Vagina (tissue), 2 donors: Measurements from ENCODE around the gene KYNU. TPM values are rescaled to one million over a fixed set of nuclear protein-coding genes. Genes with fewer than 3 reads are reported as not detected.
"Not testable (repeated sequence)": the region's sequence is repeated elsewhere in the genome, so short reads cannot be mapped to it uniquely, and the experiment has no call there.

Experiments
- DNase-seq, 2 donors: peaks; one replicate each; pipeline ENCODE4 v3.0.0-alpha.2; 2017; ENCODE audit errors: extremely low spot score in 2 of 2
- H3K27ac ChIP-seq: fragments of 200-600 bp; sonication (generic); one replicate; pipeline ENCODE4 v1.5.1; 2019
- H3K27me3 ChIP-seq: fragments of 200-600 bp; sonication (generic); one replicate; pipeline ENCODE4 v1.5.1; 2019
- H3K36me3 ChIP-seq, 2 donors: fragments of 200-600 bp; sonication (generic); one replicate each; pipeline ENCODE4 v1.5.1; 2017 to 2019
- H3K4me1 ChIP-seq: fragments of 200-600 bp; sonication (generic); one replicate; pipeline ENCODE4 v1.5.1; 2019
- H3K4me3 ChIP-seq, 2 donors: fragments of 200-600 bp; sonication (generic); 1 replicate in 1 of 2; 2 replicates in 1 of 2; pipeline ENCODE4 v1.5.1; 2016 to 2019
- H3K9me3 ChIP-seq: fragments of 200-600 bp; sonication (generic); one replicate; pipeline ENCODE4 v1.5.1; 2019
- CTCF ChIP-seq, 3 experiments: fragments of 450-650 bp in 2 of 3; fragments of 200-600 bp in 1 of 3; sonication (generic) in 1 of 3; IDR thresholded peaks; one replicate each; pipeline ENCODE4 v1.5.1; 2017 to 2019; ENCODE audit warnings: antibody characterized with exemption in 3 of 3, mild to moderate bottlenecking in 2 of 3, moderate library complexity in 2 of 3
- POLR2A ChIP-seq, 2 donors: fragments of 450-650 bp; IDR thresholded peaks; one replicate each; pipeline ENCODE4 v1.6.1; 2017; ENCODE audit warnings: antibody characterized with exemption in 2 of 2, mild to moderate bottlenecking in 2 of 2, moderate library complexity in 2 of 2
- POLR2AphosphoS5 ChIP-seq, 2 donors: sonication (generic); formaldehyde crosslinking; IDR thresholded peaks; one replicate each; pipeline ENCODE4 v1.9.0; 2017; ENCODE audit warnings: antibody characterized with exemption in 2 of 2, mild to moderate bottlenecking in 2 of 2, low read depth in 1 of 2; ENCODE audit not compliant: insufficient read depth in 1 of 2
- intact Hi-C: fragments of 100-400 bp; cut with DNase I; formaldehyde crosslinking; loops from one replicate; pipeline ENCODE4 v1.15.1; 2023
- total RNA-seq: library from RNA; depleted of rRNA; stranded (reverse); fragments of >200 nt; gene quantifications from one replicate; pipeline ENCODE4 v1.2.3, GENCODE V29; 2016

The KYNU gene
- total RNA-seq, 1 donor from 2014 or later, result 3.7 TPM

- TF ChIP-seq POLR2AphosphoS5 (IDR thresholded peaks at IDR 0.05; ENCODE audit: insufficient read depth in 1 of 2, low read depth in 1 of 2) (no peak), CTCF (IDR thresholded peaks at IDR 0.05) (no peak), POLR2A (IDR thresholded peaks at IDR 0.05) (no peak)
- intact Hi-C loops, result no loop called here
- H3K4me1 ChIP-seq, result no peaks in the 10 kb centered on the region
- H3K36me3 ChIP-seq, result no peaks in the 10 kb centered on the region
- no peaks in the 10 kb centered on the region for H3K27me3 ChIP-seq
- H3K27ac ChIP-seq, result no peak overlapping the region
- H3K4me3 ChIP-seq, result no peak overlapping the region
- DNase-seq, result no peak
- H3K9me3 ChIP-seq, result no peaks in the 10 kb centered on the region
These were observed 186.2 kb downstream of the KYNU start for GRCh38 chr2:143063612-143064200.

- Histone ChIP-seq H3K36me3 (no peaks in the 10 kb centered on the region), H3K27me3 (no peaks in the 10 kb centered on the region), H3K4me3 (no peak overlapping the region), H3K9me3 (no peaks in the 10 kb centered on the region), H3K27ac (no peak overlapping the region), H3K4me1 (no peaks in the 10 kb centered on the region)
- intact Hi-C loops, result no loop called here
- TF ChIP-seq POLR2AphosphoS5 (IDR thresholded peaks at IDR 0.05; ENCODE audit: insufficient read depth in 1 of 2, low read depth in 1 of 2), result no peak
- no peak for TF ChIP-seq CTCF (IDR thresholded peaks at IDR 0.05)
- TF ChIP-seq POLR2A (IDR thresholded peaks at IDR 0.05), result no peak
- no peak for DNase-seq
These were observed 190.6 kb downstream of the KYNU start for GRCh38 chr2:143068094-143068493.

- intact Hi-C loops, result no loop called here
- Histone ChIP-seq H3K9me3 (no peaks in the 10 kb centered on the region), H3K4me3 (no peak overlapping the region), H3K27ac (no peak overlapping the region), H3K36me3 (no peaks in the 10 kb centered on the region), H3K27me3 (no peaks in the 10 kb centered on the region), H3K4me1 (no peaks in the 10 kb centered on the region)
- TF ChIP-seq POLR2A (IDR thresholded peaks at IDR 0.05), result no peak
- TF ChIP-seq POLR2AphosphoS5 (IDR thresholded peaks at IDR 0.05; ENCODE audit: insufficient read depth in 1 of 2, low read depth in 1 of 2), result no peak
- no peak for TF ChIP-seq CTCF (IDR thresholded peaks at IDR 0.05)
- no peak for DNase-seq
These were observed 191.0 kb downstream of the KYNU start for GRCh38 chr2:143068509-143068908.

GRCh38 chr2:143070704-143071103 lies 193.2 kb downstream of the KYNU start:
- H3K27me3 ChIP-seq, result no peaks in the 10 kb centered on the region
- H3K4me3 ChIP-seq, result no peak overlapping the region
- H3K4me1 ChIP-seq, result no peaks in the 10 kb centered on the region
- no peaks in the 10 kb centered on the region for H3K9me3 ChIP-seq
- intact Hi-C loops, result no loop called here
- no peak for TF ChIP-seq POLR2A (IDR thresholded peaks at IDR 0.05)
- TF ChIP-seq CTCF (IDR thresholded peaks at IDR 0.05), result no peak
- no peak for TF ChIP-seq POLR2AphosphoS5 (IDR thresholded peaks at IDR 0.05; ENCODE audit: insufficient read depth in 1 of 2, low read depth in 1 of 2)
- H3K27ac ChIP-seq, result no peak overlapping the region
- H3K36me3 ChIP-seq, result no peaks in the 10 kb centered on the region
- no peak for DNase-seq

- H3K36me3 ChIP-seq, result no peaks in the 10 kb centered on the region
- DNase-seq, result no peak
- H3K4me3 ChIP-seq, result no peak overlapping the region
- no peaks in the 10 kb centered on the region for H3K27me3 ChIP-seq
- TF ChIP-seq POLR2A (IDR thresholded peaks at IDR 0.05) (no peak), POLR2AphosphoS5 (IDR thresholded peaks at IDR 0.05; ENCODE audit: insufficient read depth in 1 of 2, low read depth in 1 of 2) (no peak), CTCF (IDR thresholded peaks at IDR 0.05) (no peak)
- H3K4me1 ChIP-seq, result no peaks in the 10 kb centered on the region
- H3K27ac ChIP-seq, result no peak overlapping the region
- H3K9me3 ChIP-seq, result no peaks in the 10 kb centered on the region
- intact Hi-C loops, result no loop called here
These were observed 193.9 kb downstream of the KYNU start for GRCh38 chr2:143071185-143071876.

GRCh38 chr2:143074913-143075312 lies 197.4 kb downstream of the KYNU start:
- H3K27me3 ChIP-seq, H3K4me3 ChIP-seq, H3K9me3 ChIP-seq, H3K36me3 ChIP-seq, intact Hi-C loops, H3K27ac ChIP-seq, H3K4me1 ChIP-seq, DNase-seq: not testable (repeated sequence)
